IPS-15b (cell line): ENCODE results near the gene S100G.

Source experiments
- H3K27me3 ChIP-seq: one replicate; pipeline ENCODE4 v1.6.1; 2013; ENCODE audit warnings: low read length; ENCODE audit not compliant: control insufficient read depth, insufficient read depth
- H3K36me3 ChIP-seq: one replicate; pipeline ENCODE4 v1.6.1; 2013; ENCODE audit warnings: low read length; ENCODE audit not compliant: control insufficient read depth, insufficient read depth
- H3K4me1 ChIP-seq: one replicate; pipeline ENCODE4 v1.6.1; 2013; ENCODE audit warnings: mild to moderate bottlenecking, low read length; ENCODE audit not compliant: control insufficient read depth, insufficient read depth
- H3K4me3 ChIP-seq: one replicate; pipeline ENCODE4 v1.5.1; 2013; ENCODE audit warnings: low read depth, low read length
- H3K9ac ChIP-seq: one replicate; pipeline ENCODE4 v1.6.1; 2013; ENCODE audit warnings: low read depth, mild to moderate bottlenecking, low read length
- H3K9me3 ChIP-seq: one replicate; pipeline ENCODE4 v1.6.1; 2013; ENCODE audit warnings: mild to moderate bottlenecking, low read length; ENCODE audit not compliant: control insufficient read depth, insufficient read depth

S100G gene

DNA sequence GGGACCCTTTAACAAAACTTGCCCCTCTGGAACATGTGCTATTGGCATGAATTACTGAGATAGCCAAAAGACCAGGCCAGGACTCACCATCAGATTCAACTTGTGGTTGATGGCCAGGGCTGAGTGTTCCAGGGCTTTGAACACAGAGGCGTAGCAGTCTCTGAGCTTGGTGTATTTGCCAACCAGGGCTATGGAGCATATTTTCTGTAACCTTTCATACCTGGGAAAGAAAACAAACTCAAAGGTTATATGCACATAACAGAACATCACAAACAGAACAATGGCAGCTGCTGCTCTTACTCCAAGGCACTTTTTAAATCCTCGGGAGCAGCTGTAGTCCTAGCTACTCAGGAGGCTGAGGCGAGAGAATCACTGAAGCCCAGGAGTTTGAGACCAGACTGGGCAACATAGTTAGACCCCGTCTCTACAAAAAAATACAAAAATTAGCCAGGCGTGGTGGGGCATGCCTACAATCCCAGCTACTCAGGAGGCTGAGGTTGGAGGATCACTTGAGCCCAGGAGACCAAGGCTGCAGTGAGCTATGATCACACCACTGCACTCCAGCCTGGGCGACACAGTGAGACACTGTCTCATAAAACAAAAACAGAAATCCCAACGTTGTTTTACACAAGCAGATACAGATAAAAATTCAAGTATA lies 33.2 kb downstream of the S100G start:
- Histone ChIP-seq H3K9me3 (no peaks in the 10 kb centered on the region), H3K27me3 (no peaks in the 10 kb centered on the region), H3K4me3 (no peak overlapping the region), H3K4me1 (no peaks in the 10 kb centered on the region), H3K9ac (no peak overlapping the region), H3K36me3 (peaks cover 39% of the 10 kb centered on the region)

DNA sequence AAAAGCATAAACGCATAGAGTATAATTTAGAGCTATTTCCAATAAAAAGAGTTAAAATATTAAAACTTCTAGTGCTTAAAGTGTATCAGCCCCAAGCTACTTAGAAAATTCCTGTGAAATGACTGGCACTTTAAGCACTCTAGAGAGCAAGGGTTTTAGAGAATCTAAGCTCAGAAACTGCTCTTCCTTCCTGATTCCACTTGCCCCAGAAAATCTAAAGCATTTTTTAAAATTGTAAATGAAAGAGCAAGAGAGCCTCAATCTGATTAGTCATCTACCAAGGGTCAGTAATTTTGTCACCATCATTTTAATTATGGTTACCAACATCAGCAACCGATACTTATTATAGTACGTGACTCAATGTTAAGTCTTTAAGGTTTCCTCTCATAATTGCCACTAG lies 37.6 kb downstream of the S100G start:
- H3K9ac ChIP-seq: no peak overlapping the region
- H3K27me3 ChIP-seq: no peaks in the 10 kb centered on the region
- H3K9me3 ChIP-seq: no peaks in the 10 kb centered on the region
- H3K4me3 ChIP-seq: no peak overlapping the region
- H3K4me1 ChIP-seq: no peaks in the 10 kb centered on the region
- H3K36me3 ChIP-seq: peaks cover 31% of the 10 kb centered on the region

DNA sequence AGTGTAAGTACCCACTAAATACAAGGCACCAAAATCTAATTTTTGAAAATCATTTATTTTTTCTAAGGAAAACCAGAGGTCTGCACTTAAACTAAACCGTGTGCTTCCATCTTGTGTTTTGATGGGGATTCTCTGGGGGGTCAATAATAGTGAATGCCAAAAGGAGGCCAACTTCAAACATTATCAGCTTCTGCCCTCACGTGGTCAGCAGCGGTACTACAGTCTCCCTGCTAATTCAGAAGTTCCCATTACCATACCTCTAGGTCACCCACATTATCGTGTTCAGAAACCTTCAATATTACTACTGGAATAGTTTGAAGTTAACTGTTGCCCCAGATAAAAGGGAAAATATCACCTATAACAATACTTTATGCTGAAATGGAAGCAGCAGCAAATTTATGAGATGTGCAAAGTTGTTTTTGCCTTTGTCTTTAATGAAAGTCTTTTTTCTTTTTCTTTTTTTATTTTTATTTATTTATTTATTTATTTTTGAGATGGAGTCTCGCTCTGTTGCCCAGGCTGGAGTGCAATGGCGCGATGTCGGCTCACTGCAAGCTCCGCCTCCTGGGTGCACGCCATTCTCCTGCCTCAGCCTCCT lies 45.2 kb downstream of the S100G start:
- peaks cover 36% of the 10 kb centered on the region for H3K36me3 ChIP-seq
- no peak overlapping the region for H3K9ac ChIP-seq
- H3K4me1 ChIP-seq: no peaks in the 10 kb centered on the region
- no peaks in the 10 kb centered on the region for H3K27me3 ChIP-seq
- H3K9me3 ChIP-seq: no peaks in the 10 kb centered on the region
- H3K4me3 ChIP-seq: no peak overlapping the region

- H3K4me1 ChIP-seq: no peaks in the 10 kb centered on the region
- H3K9me3 ChIP-seq: no peaks in the 10 kb centered on the region
- peaks cover 28% of the 10 kb centered on the region for H3K36me3 ChIP-seq
- no peaks in the 10 kb centered on the region for H3K27me3 ChIP-seq
- no peak overlapping the region for H3K4me3 ChIP-seq
- no peak overlapping the region for H3K9ac ChIP-seq
Measured at GRCh38 chrX:16696956-16697355, 47.0 kb downstream of the S100G start.

DNA sequence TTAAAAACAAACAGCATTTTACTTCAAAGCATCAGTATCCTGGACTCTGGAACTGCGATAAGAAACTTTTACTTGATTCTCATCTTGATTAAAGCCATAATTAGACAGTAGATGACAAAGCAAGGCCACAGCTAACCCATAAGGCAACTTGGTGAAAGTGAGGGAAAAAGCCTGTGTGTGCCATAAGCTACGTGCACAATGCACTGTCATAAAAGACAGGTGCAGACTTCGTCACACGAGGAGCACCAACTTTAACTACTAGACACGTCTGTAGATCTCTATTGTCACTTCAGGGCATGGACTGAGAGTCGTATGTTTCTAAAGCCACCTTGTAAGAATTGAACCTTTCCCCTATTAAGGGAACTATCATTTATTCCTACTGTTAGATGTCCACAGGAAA lies 49.4 kb downstream of the S100G start:
- H3K4me1 ChIP-seq: no peaks in the 10 kb centered on the region
- H3K9ac ChIP-seq: no peak overlapping the region
- H3K36me3 ChIP-seq: peaks cover 19% of the 10 kb centered on the region
- H3K27me3 ChIP-seq: no peaks in the 10 kb centered on the region
- H3K9me3 ChIP-seq: no peaks in the 10 kb centered on the region
- no peak overlapping the region for H3K4me3 ChIP-seq

GRCh38 chrX:16700734-16701133 lies 50.8 kb downstream of the S100G start:
- H3K36me3 ChIP-seq: peaks cover 13% of the 10 kb centered on the region
- no peak overlapping the region for H3K4me3 ChIP-seq
- H3K9ac ChIP-seq: no peak overlapping the region
- H3K4me1 ChIP-seq: no peaks in the 10 kb centered on the region
- no peaks in the 10 kb centered on the region for H3K9me3 ChIP-seq
- H3K27me3 ChIP-seq: no peaks in the 10 kb centered on the region

GRCh38 chrX:16702700-16703599 lies 53.0 kb downstream of the S100G start:
- Histone ChIP-seq H3K27me3 (no peaks in the 10 kb centered on the region), H3K36me3 (peaks cover 14% of the 10 kb centered on the region), H3K9me3 (no peaks in the 10 kb centered on the region), H3K9ac (no peak overlapping the region), H3K4me3 (no peak overlapping the region), H3K4me1 (no peaks in the 10 kb centered on the region)
